SK-N-SH (cell line): ENCODE measurements around the gene ANKUB1.

Experiments
- CTCF ChIP-seq: fragments of 200-600 bp; sonication (generic); IDR thresholded peaks from 2 replicates; pipeline ENCODE4 v1.6.1; 2017; ENCODE audit warnings: antibody characterized with exemption, mild to moderate bottlenecking, moderate library complexity
- JUND ChIP-seq: IDR thresholded peaks from 2 replicates; pipeline ENCODE4 v1.4.0; 2012
- POLR2AphosphoS5 ChIP-seq: IDR thresholded peaks from 2 replicates; pipeline ENCODE4 v1.6.1; 2012; ENCODE audit warnings: low read depth, low read length
- RAD21 ChIP-seq: IDR thresholded peaks from 2 replicates; pipeline ENCODE4 v1.6.1; 2012; ENCODE audit warnings: mild to moderate bottlenecking, low read length
- REST ChIP-seq: IDR thresholded peaks from 2 replicates; pipeline ENCODE4 v1.6.1; 2012; ENCODE audit warnings: mild to moderate bottlenecking, low read depth, low read length, moderate library complexity
- TAF1 ChIP-seq: IDR thresholded peaks from 2 replicates; pipeline ENCODE4 v1.6.1; 2012; ENCODE audit warnings: low read depth, mild to moderate bottlenecking, low read length, moderate library complexity, borderline replicate concordance
- YY1 ChIP-seq: IDR thresholded peaks from 2 replicates; pipeline ENCODE4 v1.4.0; 2012; ENCODE audit warnings: low read depth, mild to moderate bottlenecking

GRCh38 chr3:149801195-149801594 lies 8.8 kb upstream of the ANKUB1 start:
- TF ChIP-seq CTCF (no peak), JUND (no peak), YY1 (no peak), RAD21 (no peak), TAF1 (no peak), REST (no peak), POLR2AphosphoS5 (no peak)
